Panc1 (cell line): ENCODE measurements around the gene NRCAM. TPM values are rescaled to one million over a fixed set of nuclear protein-coding genes. Genes with fewer than 3 reads are reported as not detected.

Experiments used
- ATAC-seq: fragments of 200-7000 bp; cut with Tn5 transposase; 2 replicates; pipeline ENCODE4 v1.9.1; 2020; ENCODE audit warnings: mild to moderate bottlenecking, moderate library complexity
- BruUV-seq: library from RNA; stranded (reverse); fragments of 400-500 nt; replicated peaks from 2 replicates; lab custom pipeline; 2021; lab: Mats Ljungman, UMichigan
- CTCF ChIA-PET: fragments of 300-600 bp; sonication (Branson Sonifier 250); formaldehyde crosslinking; loops from one replicate; lab custom pipeline; 2022; ENCODE audit warnings: antibody characterized with exemption; lab: Charles Lee
- POLR2A ChIA-PET: fragments of 300-600 bp; sonication (Branson Sonifier 250); formaldehyde crosslinking; loops from one replicate; lab custom pipeline; 2022; ENCODE audit warnings: antibody characterized with exemption; lab: Charles Lee
- DNase-seq: peaks from one replicate; pipeline ENCODE4 v3.0.0-alpha.2; 2010; ENCODE audit warnings: low read depth, low spot score
- H3K27ac ChIP-seq: 2 replicates; pipeline ENCODE4 v1.5.1; 2011; ENCODE audit warnings: mild to moderate bottlenecking, low read length, inconsistent platforms
- H3K27me3 ChIP-seq: fragments of 200-500 bp; sonication (Bioruptor generic); 2 replicates; pipeline ENCODE4 v1.6.0; 2014; ENCODE audit warnings: low read length, inconsistent platforms; ENCODE audit not compliant: control insufficient read depth, insufficient read depth
- H3K36me3 ChIP-seq: fragments of 200-500 bp; sonication (Bioruptor generic); 2 replicates; pipeline ENCODE4 v1.5.1; 2014; ENCODE audit warnings: inconsistent platforms, mild to moderate bottlenecking, low read length, moderate library complexity; ENCODE audit not compliant: control insufficient read depth, insufficient read depth
- H3K4me1 ChIP-seq: 2 replicates; pipeline ENCODE4 v1.5.1; 2011; ENCODE audit warnings: inconsistent platforms, mild to moderate bottlenecking, low read length, moderate library complexity; ENCODE audit not compliant: control insufficient read depth, insufficient read depth
- H3K4me3 ChIP-seq, 2 experiments: 2 replicates each; pipeline ENCODE4 v1.5.1; 2011 to 2012; ENCODE audit warnings: low read depth in 2 of 2, low read length in 2 of 2, mild to moderate bottlenecking in 2 of 2, inconsistent platforms in 1 of 2, moderate library complexity in 1 of 2
- H3K9me3 ChIP-seq: fragments of 200-500 bp; sonication (Bioruptor generic); 2 replicates; pipeline ENCODE4 v1.5.1; 2014; ENCODE audit warnings: low read depth, mild to moderate bottlenecking, inconsistent platforms, low read length, moderate library complexity; ENCODE audit not compliant: control insufficient read depth, insufficient read depth
- CTCF ChIP-seq: fragments of 450-650 bp; IDR thresholded peaks from 2 replicates; pipeline ENCODE4 v1.5.1; 2017; ENCODE audit warnings: mild to moderate bottlenecking
- POLR2AphosphoS5 ChIP-seq: IDR thresholded peaks from 2 replicates; pipeline ENCODE4 v1.6.1; 2012; ENCODE audit warnings: mild to moderate bottlenecking, low read depth, low read length, moderate library complexity
- REST ChIP-seq, 2 experiments: IDR thresholded peaks; 2 replicates each; pipeline ENCODE4 v1.6.1; 2011 to 2012; ENCODE audit warnings: low read depth in 2 of 2, control low read depth in 1 of 2, low read length in 1 of 2, mild to moderate bottlenecking in 1 of 2, moderate library complexity in 1 of 2; ENCODE audit not compliant: insufficient read depth in 1 of 2
- SIN3A ChIP-seq: IDR thresholded peaks from 2 replicates; pipeline ENCODE4 v1.6.1; 2012; ENCODE audit warnings: low read depth, mild to moderate bottlenecking, low read length, moderate library complexity, borderline replicate concordance; ENCODE audit not compliant: insufficient read depth
- TCF7L2 ChIP-seq: IDR thresholded peaks from 2 replicates; pipeline ENCODE4 v1.6.1; 2011; ENCODE audit warnings: mild to moderate bottlenecking, low read depth, low read length, inconsistent platforms
- in situ Hi-C: cut with HindIII; loops from 2 replicates; pipeline ENCODE4 v1.10.0; 2016; ENCODE audit warnings: low sequenced_read_pairs, low pct_unique_long_range_greater_than_20kb
- intact Hi-C: fragments of 100-400 bp; cut with micrococcal nuclease; formaldehyde crosslinking; loops from one replicate; pipeline ENCODE4 v1.10.0; 2022; ENCODE audit not compliant: unreplicated experiment
- total RNA-seq: library from RNA; stranded (reverse); gene quantifications from one replicate; pipeline ENCODE4 v1.2.1, GENCODE V29; 2021; ENCODE audit not compliant: unreplicated experiment

Gene NRCAM
- total RNA-seq, 1 experiment from 2014 or later, result 0.21 TPM

- H3K27me3 ChIP-seq, result peaks cover 5% of the 10 kb centered on the region
- H3K4me1 ChIP-seq, result no peaks in the 10 kb centered on the region
- POLR2A ChIA-PET, result no interaction called here
- in situ Hi-C loops (no loop called here), intact Hi-C loops (no loop called here)
- ATAC-seq, result no peak
- no peak for DNase-seq
- TF ChIP-seq REST (IDR thresholded peaks at IDR 0.05; ENCODE audit: insufficient read depth in 1 of 2, low read depth in 2 of 2, low read length in 1 of 2) (no peak), POLR2AphosphoS5 (no peak), CTCF (no peak), TCF7L2 (no peak), SIN3A (no peak)
- H3K36me3 ChIP-seq, result no peaks in the 10 kb centered on the region
- no TSS peak for BruUV-seq
- no peak overlapping the region for H3K4me3 ChIP-seq
- H3K27ac ChIP-seq, result no peak overlapping the region
- H3K9me3 ChIP-seq, result no peaks in the 10 kb centered on the region
- CTCF ChIA-PET, result no interaction called here
Observed at GRCh38 chr7:108413782-108414492, 42.3 kb downstream of the NRCAM start.

- Histone ChIP-seq H3K4me3 (no peak overlapping the region), H3K9me3 (no peaks in the 10 kb centered on the region), H3K27me3 (peaks cover 5% of the 10 kb centered on the region), H3K27ac (no peak overlapping the region), H3K36me3 (no peaks in the 10 kb centered on the region), H3K4me1 (no peaks in the 10 kb centered on the region)
- ChIA-PET POLR2A (no interaction called here), CTCF (no interaction called here)
- BruUV-seq, result no TSS peak
- TF ChIP-seq CTCF (no peak), SIN3A (no peak), POLR2AphosphoS5 (no peak), TCF7L2 (no peak), REST (IDR thresholded peaks at IDR 0.05; ENCODE audit: insufficient read depth in 1 of 2, low read depth in 2 of 2, low read length in 1 of 2) (no peak)
- intact Hi-C loops (no loop called here), in situ Hi-C loops (no loop called here)
- no peak for DNase-seq
- ATAC-seq, result no peak
Observed at GRCh38 chr7:108413337-108413736, 42.9 kb downstream of the NRCAM start.
